Astrocyte (in vitro differentiated cells and primary cell): ENCODE measurements around the gene TBC1D16.

Experiments
- CTCF ChIP-seq: IDR thresholded peaks from 2 replicates; pipeline ENCODE4 v1.5.1; 2011; ENCODE audit warnings: low read depth, mild to moderate bottlenecking, inconsistent platforms, low read length, moderate library complexity; ENCODE audit not compliant: insufficient read depth
- EZH2 ChIP-seq: IDR thresholded peaks from 2 replicates; pipeline ENCODE4 v1.6.1; 2012; ENCODE audit warnings: mild to moderate bottlenecking, low read length, inconsistent platforms; ENCODE audit not compliant: insufficient read depth

DNA sequence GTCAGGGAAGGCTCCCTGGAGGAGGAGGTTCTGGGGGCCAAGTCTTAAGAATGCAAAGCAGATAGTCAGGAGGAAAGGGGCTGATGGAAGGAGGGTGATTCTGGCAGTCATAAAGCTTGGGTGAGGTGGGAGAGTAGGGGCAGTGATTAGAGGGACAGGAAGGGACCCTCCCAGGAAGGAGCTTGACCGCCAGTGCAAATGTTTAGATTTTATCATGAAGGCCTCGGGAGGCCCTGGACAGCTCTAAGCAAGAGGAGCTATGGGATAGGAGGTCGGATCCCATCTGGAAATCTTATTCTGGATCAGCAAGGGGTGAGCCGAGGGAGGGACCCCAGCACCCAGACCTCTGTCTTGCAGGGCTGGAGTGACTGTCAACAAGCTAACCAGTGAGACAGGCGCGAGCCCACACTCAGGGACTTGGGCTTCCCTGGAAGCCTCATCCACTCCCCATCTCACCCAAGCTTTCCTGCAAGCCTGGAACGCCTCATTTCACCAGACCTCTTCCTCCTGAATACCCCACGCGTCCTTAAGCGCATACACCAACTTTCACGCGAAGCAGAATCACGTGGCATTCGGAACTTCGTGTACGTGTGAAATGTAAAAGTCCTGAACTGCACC lies 144.4 kb downstream of the TBC1D16 start:
- no peak for TF ChIP-seq EZH2
- TF ChIP-seq CTCF: no peak
